ENCODE measurements around the gene DISC1. TPM values are rescaled to one million over a fixed set of nuclear protein-coding genes. Genes with fewer than 3 reads are reported as not detected.

Gene DISC1
- total RNA-seq, 1 donor from 2014 or later = 24.3 TPM

GRCh38 chr1:232048481-232048880 lies 421.9 kb downstream of the DISC1 start:
- DNase-seq = no peak

- DNase-seq = no peak
These were observed 422.7 kb downstream of the DISC1 start for GRCh38 chr1:232049335-232049734.

- DNase-seq = no peak
These were observed 430.8 kb downstream of the DISC1 start for GRCh38 chr1:232057217-232057895.

- DNase-seq = no peak
These were observed 431.3 kb downstream of the DISC1 start for GRCh38 chr1:232057896-232058274.

- DNase-seq = peak; percentile 50
These were observed 433.3 kb downstream of the DISC1 start for GRCh38 chr1:232059726-232060374.

GRCh38 chr1:232062967-232063366 lies 436.4 kb downstream of the DISC1 start:
- DNase-seq = no peak

- DNase-seq = no peak
These were observed 439.9 kb downstream of the DISC1 start for GRCh38 chr1:232066521-232066920.

GRCh38 chr1:232074265-232074664 lies 447.7 kb downstream of the DISC1 start:
- no peak for DNase-seq

- DNase-seq = no peak
These were observed 451.2 kb downstream of the DISC1 start for GRCh38 chr1:232077809-232078208.

GRCh38 chr1:232084584-232085223 lies 458.1 kb downstream of the DISC1 start:
- peak; percentile 15 for DNase-seq

- DNase-seq = peak; percentile 54
These were observed 464.2 kb downstream of the DISC1 start for GRCh38 chr1:232090816-232091215.

Small RNA genes within 50 kb of the gene (small RNA-seq; reads per million reads assigned to genes)
- gene RF02102 (ENCODE audit: low replicate concordance) (not detected), gene RNU5A-5P (ENCODE audit: low replicate concordance) (0.26 reads per million, percentile 44 among the genes with 10 or more reads in this experiment)

Other genes with a start within 250 kb of the DISC1 start
- 91.9 TPM for gene EGLN1, start 204.5 kb upstream of the DISC1 start, total RNA-seq
- gene TSNAX, start 98.1 kb upstream of the DISC1 start, total RNA-seq = 55.2 TPM

Data from tongue (tissue), 3 donors.